Measurements from ENCODE around the gene RPRD1B. TPM values are rescaled to one million over a fixed set of nuclear protein-coding genes. Genes with fewer than 3 reads are reported as not detected.

The RPRD1B gene
- total and polyA plus RNA-seq, 3 donors from 2014 or later, result 30.4 to 50.5 (median 41.9) TPM

GRCh38 chr20:38032585-38033329, 789 bp upstream of the RPRD1B start:
- intact Hi-C loops (cut with DNase I; ENCODE audit: low total_unique reads), result no loop called here
- TF ChIP-seq POLR2A (IDR thresholded peaks at IDR 0.05) (no peak), CTCF (IDR thresholded peaks at IDR 0.05) (no peak)
- H3K36me3 ChIP-seq (ENCODE audit: low read depth, missing control alignments), result no peaks in the 10 kb centered on the region
- H3K4me1 ChIP-seq, result peaks cover 21% of the 10 kb centered on the region
- H3K9me3 ChIP-seq, result no peaks in the 10 kb centered on the region
- 21% methylated on average over 27 to 28 of the region's 28 CpGs for WGBS, 2 donors
- peak overlapping the region; percentile 94 to 98 for H3K4me3 ChIP-seq
- H3K27ac ChIP-seq, result peak overlapping the region; percentile 95 to 98
- no peak for DNase-seq
- H3K27me3 ChIP-seq, result no peaks in the 10 kb centered on the region

GRCh38 chr20:38034108-38034649, 633 bp downstream of the RPRD1B start:
- no peak for DNase-seq
- 5% methylated on average over 10 to 14 of the region's 14 CpGs for WGBS, 2 donors
- no peaks in the 10 kb centered on the region for H3K27me3 ChIP-seq
- no peaks in the 10 kb centered on the region for H3K36me3 ChIP-seq (ENCODE audit: low read depth, missing control alignments)
- no peak for TF ChIP-seq POLR2A (IDR thresholded peaks at IDR 0.05)
- TF ChIP-seq CTCF (IDR thresholded peaks at IDR 0.05), result no peak
- H3K27ac ChIP-seq, result peak overlapping the region; percentile 95 to 98
- peaks cover 21% of the 10 kb centered on the region for H3K4me1 ChIP-seq
- H3K9me3 ChIP-seq, result no peaks in the 10 kb centered on the region
- intact Hi-C loops (cut with DNase I; ENCODE audit: low total_unique reads), result no loop called here
- peak overlapping the region; percentile 94 to 98 for H3K4me3 ChIP-seq

GRCh38 chr20:38034961-38035360, 1.4 kb downstream of the RPRD1B start:
- no peak for DNase-seq
- H3K4me1 ChIP-seq, result peaks cover 21% of the 10 kb centered on the region
- WGBS, 2 donors, result 59 to 60% methylated on average over 6 of the region's 6 CpGs
- TF ChIP-seq CTCF (IDR thresholded peaks at IDR 0.05) (no peak), POLR2A (IDR thresholded peaks at IDR 0.05) (no peak)
- no peaks in the 10 kb centered on the region for H3K9me3 ChIP-seq
- no peak overlapping the region for H3K27ac ChIP-seq
- H3K27me3 ChIP-seq, result no peaks in the 10 kb centered on the region
- peak overlapping the region in 1 of 2 donors; percentile 98 for H3K4me3 ChIP-seq
- H3K36me3 ChIP-seq (ENCODE audit: low read depth, missing control alignments), result no peaks in the 10 kb centered on the region
- intact Hi-C loops (cut with DNase I; ENCODE audit: low total_unique reads), result no loop called here

GRCh38 chr20:38036366-38036765, 2.8 kb downstream of the RPRD1B start:
- no peak for TF ChIP-seq POLR2A (IDR thresholded peaks at IDR 0.05)
- TF ChIP-seq CTCF (IDR thresholded peaks at IDR 0.05), result no peak
- Histone ChIP-seq H3K4me3 (no peak overlapping the region), H3K36me3 (ENCODE audit: low read depth, missing control alignments) (no peaks in the 10 kb centered on the region), H3K27ac (no peak overlapping the region), H3K9me3 (no peaks in the 10 kb centered on the region), H3K4me1 (peaks cover 21% of the 10 kb centered on the region), H3K27me3 (no peaks in the 10 kb centered on the region)
- DNase-seq, result no peak
- intact Hi-C loops (cut with DNase I; ENCODE audit: low total_unique reads), result no loop called here
- 91% methylated on average over 5 of the region's 5 CpGs for WGBS, 2 donors
